Right renal cortex interstitium (tissue), 3 donors: ENCODE measurements around the gene CNFN. TPM values are rescaled to one million over a fixed set of nuclear protein-coding genes. Genes with fewer than 3 reads are reported as not detected.

Source experiments
- DNase-seq, 3 donors: peaks; one replicate each; pipeline ENCODE4 v3.0.0-alpha.2; 2013; ENCODE audit warnings: low read depth in 3 of 3, low spot score in 2 of 3
- polyA plus RNA-seq, 3 donors: library from polyadenylated mRNA; unstranded; fragments of 120-200 nt; gene quantifications; one replicate each; pipeline ENCODE4 v1.2.1, GENCODE V29; 2013; ENCODE audit not compliant: insufficient read length in 3 of 3

Gene CNFN
- polyA plus RNA-seq, 3 donors: 0.94 to 1.4 (median 0.96) TPM

- no peak for DNase-seq
Measured at GRCh38 chr19:42410371-42410770, 20.3 kb upstream of the CNFN start.

- DNase-seq: no peak
Measured at GRCh38 chr19:42409477-42409876, 19.4 kb upstream of the CNFN start.

- DNase-seq: no peak
Measured at GRCh38 chr19:42407816-42408175, 17.7 kb upstream of the CNFN start.

GRCh38 chr19:42407085-42407815 lies 17.2 kb upstream of the CNFN start:
- DNase-seq: no peak

GRCh38 chr19:42406111-42406510 lies 16.0 kb upstream of the CNFN start:
- DNase-seq: no peak

- DNase-seq: no peak
Measured at GRCh38 chr19:42403586-42403985, 13.5 kb upstream of the CNFN start.

- no peak for DNase-seq
Measured at GRCh38 chr19:42402376-42403116, 12.4 kb upstream of the CNFN start.

GRCh38 chr19:42401365-42402303 lies 11.5 kb upstream of the CNFN start:
- peak; percentile 76 to 83 (median 78) for DNase-seq

GRCh38 chr19:42400404-42400803 lies 10.3 kb upstream of the CNFN start:
- no peak for DNase-seq

- DNase-seq: no peak
Measured at GRCh38 chr19:42397263-42398166, 7.4 kb upstream of the CNFN start.

- DNase-seq: peak; percentile 96 to 97 (median 97)
Measured at GRCh38 chr19:42396381-42397262, 6.5 kb upstream of the CNFN start.

GRCh38 chr19:42394751-42395150 lies 4.7 kb upstream of the CNFN start:
- no peak for DNase-seq

- no peak for DNase-seq
Measured at GRCh38 chr19:42392165-42392564, 2.1 kb upstream of the CNFN start.

- DNase-seq: no peak
Measured at GRCh38 chr19:42388851-42389489, 1.1 kb downstream of the CNFN start.

GRCh38 chr19:42386974-42387707 lies 3.0 kb downstream of the CNFN start:
- DNase-seq: no peak

GRCh38 chr19:42380155-42380554 lies 9.9 kb downstream of the CNFN start:
- DNase-seq: no peak

- DNase-seq: no peak
Measured at GRCh38 chr19:42378225-42379215, 11.6 kb downstream of the CNFN start.
